ENCODE results near the gene ZNF100.

The ZNF100 gene

DNA sequence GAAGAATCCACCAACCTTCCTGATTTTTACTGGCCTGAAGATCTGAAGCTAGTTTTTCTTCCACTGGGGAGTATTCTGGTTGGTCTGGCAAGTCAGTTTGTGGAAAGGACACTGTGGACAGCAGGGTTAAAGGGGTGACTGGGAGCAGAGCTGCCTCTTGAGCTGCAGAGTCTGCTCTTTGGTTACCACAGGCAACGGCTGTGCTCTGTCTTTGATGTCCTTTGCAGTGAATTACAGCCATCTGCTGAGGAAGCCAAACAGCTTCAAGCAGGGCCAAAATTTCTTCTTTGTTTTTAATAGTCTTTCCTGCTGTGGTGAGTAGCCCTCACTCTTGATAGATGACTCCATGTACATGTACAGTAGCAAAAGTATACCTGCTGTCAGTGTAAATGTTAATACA is 75.7 kb downstream of the ZNF100 start:
- H3K9me3 ChIP-seq (ENCODE audit: control insufficient read depth, insufficient read depth, low read depth, low read length) = no peaks in the 10 kb centered on the region
- CTCF ChIA-PET = no interaction called here

DNA sequence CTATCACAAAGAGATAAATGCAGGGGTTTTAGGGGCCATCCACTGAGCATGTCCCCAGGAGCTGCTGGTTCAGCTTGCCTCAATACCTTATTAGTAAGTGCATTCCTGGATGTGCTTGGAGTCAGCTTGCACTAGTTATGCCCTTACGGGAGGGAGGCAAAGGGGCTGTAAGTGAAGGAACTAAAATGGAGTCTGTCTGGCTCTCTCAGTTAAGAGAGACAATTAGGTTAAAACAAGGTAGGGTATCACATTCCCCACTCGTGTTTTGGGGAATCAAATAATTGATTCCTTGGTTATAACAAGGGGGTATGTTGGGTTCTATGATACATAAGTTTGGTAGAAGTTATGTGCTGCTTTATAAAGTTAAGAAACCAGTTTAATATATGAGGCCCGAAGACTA is 78.9 kb downstream of the ZNF100 start:
- no peak overlapping the region for H3K4me3 ChIP-seq (ENCODE audit: low read depth, low read length)
- ChIA-PET POLR2A (no interaction called here), CTCF (no interaction called here)
- H3K4me1 ChIP-seq (ENCODE audit: control insufficient read depth, insufficient read depth, low read length) = no peaks in the 10 kb centered on the region
- TF ChIP-seq ZNF2 (tag by site-specific recombination; IDR thresholded peaks at IDR 0.05) = no peak
- no peak for TF ChIP-seq ZNF785 (tag by site-specific recombination; IDR thresholded peaks at IDR 0.05)
- TF ChIP-seq ZFP69B (tag by site-specific recombination; IDR thresholded peaks at IDR 0.05) = no peak
- no peak for TF ChIP-seq ZNF48 (tag by site-specific recombination; IDR thresholded peaks at IDR 0.05)
- TF ChIP-seq ZNF501 (tag by site-specific recombination; IDR thresholded peaks at IDR 0.05) = no peak
- TF ChIP-seq ZNF211 (tag by site-specific recombination; IDR thresholded peaks at IDR 0.05; ENCODE audit: low read depth) = no peak
- TF ChIP-seq HOXA7 (CRISPR knock-in tag; IDR thresholded peaks at IDR 0.05; ENCODE audit: borderline replicate concordance) = no peak
- no peak for TF ChIP-seq ZNF548 (tag by site-specific recombination; IDR thresholded peaks at IDR 0.05)
- TF ChIP-seq TRIM28 (IDR thresholded peaks at IDR 0.05; ENCODE audit: borderline replicate concordance, low read length) = no peak
- TF ChIP-seq ZNF623 (tag by site-specific recombination; IDR thresholded peaks at IDR 0.05) = no peak
- TF ChIP-seq ZNF366 (tag by site-specific recombination; conservative IDR thresholded peaks at IDR 0.05) = no peak
- TF ChIP-seq ZXDB (tag by site-specific recombination; IDR thresholded peaks at IDR 0.05) = no peak
- TF ChIP-seq BCL11A (tag by site-specific recombination; IDR thresholded peaks at IDR 0.05; ENCODE audit: low read depth) = no peak
- no peak for TF ChIP-seq ZNF701 (tag by site-specific recombination; IDR thresholded peaks at IDR 0.05)
- no peak for TF ChIP-seq ZNF280C (tag by site-specific recombination; IDR thresholded peaks at IDR 0.05)
- no peak for TF ChIP-seq ZNF707 (tag by site-specific recombination; IDR thresholded peaks at IDR 0.05)
- no peak for TF ChIP-seq ZBTB48 (tag by site-specific recombination; IDR thresholded peaks at IDR 0.05)
- TF ChIP-seq ZNF549 (tag by site-specific recombination; IDR thresholded peaks at IDR 0.05) = no peak
- no peaks in the 10 kb centered on the region for H3K36me3 ChIP-seq (ENCODE audit: control insufficient read depth in 2 of 2, insufficient read depth in 1 of 2, low read length in 2 of 2)
- no peak overlapping the region for H3K27ac ChIP-seq (ENCODE audit: extremely low read depth, low read depth, low read length)
- no peaks in the 10 kb centered on the region for H3K9me3 ChIP-seq (ENCODE audit: control insufficient read depth, insufficient read depth, low read depth, low read length)

More for the DNA sequence above, 75.7 kb downstream of the ZNF100 start:
- H3K36me3 ChIP-seq (ENCODE audit: control insufficient read depth in 2 of 2, insufficient read depth in 1 of 2, low read length in 2 of 2) = no peaks in the 10 kb centered on the region
- no peak for TF ChIP-seq SP3 (tag by site-specific recombination; IDR thresholded peaks at IDR 0.05)
- no peak for TF ChIP-seq ZNF157 (tag by site-specific recombination; IDR thresholded peaks at IDR 0.05)
- TF ChIP-seq, protein P1, sequence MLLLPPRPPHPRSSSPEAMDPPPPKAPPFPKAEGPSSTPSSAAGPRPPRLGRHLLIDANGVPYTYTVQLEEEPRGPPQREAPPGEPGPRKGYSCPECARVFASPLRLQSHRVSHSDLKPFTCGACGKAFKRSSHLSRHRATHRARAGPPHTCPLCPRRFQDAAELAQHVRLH (tag by site-specific recombination; IDR thresholded peaks at IDR 0.05) = no peak
- TF ChIP-seq ZNF19 (tag by site-specific recombination; IDR thresholded peaks at IDR 0.05; ENCODE audit: low read depth) = no peak
- no peak for TF ChIP-seq KLF8 (tag by site-specific recombination; IDR thresholded peaks at IDR 0.05)
- no peaks in the 10 kb centered on the region for H3K4me1 ChIP-seq (ENCODE audit: control insufficient read depth, insufficient read depth, low read length)
- POLR2A ChIA-PET = no interaction called here
- no peak overlapping the region for H3K4me3 ChIP-seq (ENCODE audit: low read depth, low read length)
- no peak overlapping the region for H3K27ac ChIP-seq (ENCODE audit: extremely low read depth, low read depth, low read length)

- H3K4me1 ChIP-seq (ENCODE audit: control insufficient read depth, insufficient read depth, low read length) = no peaks in the 10 kb centered on the region
- ChIA-PET CTCF (no interaction called here), POLR2A (no interaction called here)
- no peak overlapping the region for H3K27ac ChIP-seq (ENCODE audit: extremely low read depth, low read depth, low read length)
- H3K4me3 ChIP-seq (ENCODE audit: low read depth, low read length) = no peak overlapping the region
- no peaks in the 10 kb centered on the region for H3K9me3 ChIP-seq (ENCODE audit: control insufficient read depth, insufficient read depth, low read depth, low read length)
- no peak for TF ChIP-seq YY1 (tag by site-specific recombination; IDR thresholded peaks at IDR 0.05)
- TF ChIP-seq ZIC2 (tag by site-specific recombination; IDR thresholded peaks at IDR 0.05) = no peak
- TF ChIP-seq ZNF548 (tag by site-specific recombination; IDR thresholded peaks at IDR 0.05) = no peak
- no peaks in the 10 kb centered on the region for H3K36me3 ChIP-seq (ENCODE audit: control insufficient read depth in 2 of 2, insufficient read depth in 1 of 2, low read length in 2 of 2)
Measured at GRCh38 chr19:21680671-21681070, 86.7 kb downstream of the ZNF100 start.
